Astrocyte of the cerebellum (primary cell): ENCODE measurements around the gene ZNF429.
"Not testable (repeated sequence)": the region's sequence is repeated elsewhere in the genome, so short reads cannot be mapped to it uniquely, and the experiment has no call there.

Experiments
- DNase-seq: peaks from one replicate; pipeline ENCODE4 v3.0.0-alpha.2; 2011; ENCODE audit warnings: low read depth
- H3K4me3 ChIP-seq: 2 replicates; pipeline ENCODE4 v1.5.1; 2011; ENCODE audit warnings: mild to moderate bottlenecking, low read depth, low read length, moderate library complexity
- CTCF ChIP-seq: IDR thresholded peaks from 2 replicates; pipeline ENCODE4 v1.5.1; 2012; ENCODE audit warnings: low read length, low read depth, moderate library complexity, mild to moderate bottlenecking; ENCODE audit errors: missing control alignments
- in situ Hi-C: cut with HindIII; loops from 2 replicates; pipeline ENCODE4 v1.10.0; 2017; ENCODE audit warnings: low sequenced_read_pairs

ZNF429 gene

DNA sequence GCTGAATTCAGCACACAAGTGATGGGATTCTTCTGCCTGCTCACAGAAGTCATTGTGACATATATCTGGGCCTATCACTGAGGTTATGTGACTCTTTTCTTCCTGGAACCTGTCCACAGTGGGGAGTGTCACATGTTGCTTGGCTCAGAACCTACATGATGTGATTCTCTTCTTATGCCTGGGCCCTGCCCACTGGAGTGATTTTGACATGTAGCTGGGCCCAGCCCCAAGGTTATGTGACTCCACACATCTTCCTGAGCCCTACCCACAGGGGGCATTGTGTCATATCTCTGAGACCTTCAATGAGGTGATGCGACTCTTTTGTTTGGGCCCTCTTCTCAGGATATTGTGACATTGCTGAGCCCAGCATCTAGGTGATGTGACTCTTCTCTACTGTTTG is 17.4 kb upstream of the ZNF429 start:
- no peak for TF ChIP-seq CTCF
- H3K4me3 ChIP-seq, result no peak overlapping the region
- in situ Hi-C loops, result no loop called here
- DNase-seq, result no peak

GRCh38 chr19:21491146-21491545 is 14.3 kb upstream of the ZNF429 start:
- H3K4me3 ChIP-seq, result no peak overlapping the region
- no peak for DNase-seq
- TF ChIP-seq CTCF, result no peak
- in situ Hi-C loops, result no loop called here

DNA sequence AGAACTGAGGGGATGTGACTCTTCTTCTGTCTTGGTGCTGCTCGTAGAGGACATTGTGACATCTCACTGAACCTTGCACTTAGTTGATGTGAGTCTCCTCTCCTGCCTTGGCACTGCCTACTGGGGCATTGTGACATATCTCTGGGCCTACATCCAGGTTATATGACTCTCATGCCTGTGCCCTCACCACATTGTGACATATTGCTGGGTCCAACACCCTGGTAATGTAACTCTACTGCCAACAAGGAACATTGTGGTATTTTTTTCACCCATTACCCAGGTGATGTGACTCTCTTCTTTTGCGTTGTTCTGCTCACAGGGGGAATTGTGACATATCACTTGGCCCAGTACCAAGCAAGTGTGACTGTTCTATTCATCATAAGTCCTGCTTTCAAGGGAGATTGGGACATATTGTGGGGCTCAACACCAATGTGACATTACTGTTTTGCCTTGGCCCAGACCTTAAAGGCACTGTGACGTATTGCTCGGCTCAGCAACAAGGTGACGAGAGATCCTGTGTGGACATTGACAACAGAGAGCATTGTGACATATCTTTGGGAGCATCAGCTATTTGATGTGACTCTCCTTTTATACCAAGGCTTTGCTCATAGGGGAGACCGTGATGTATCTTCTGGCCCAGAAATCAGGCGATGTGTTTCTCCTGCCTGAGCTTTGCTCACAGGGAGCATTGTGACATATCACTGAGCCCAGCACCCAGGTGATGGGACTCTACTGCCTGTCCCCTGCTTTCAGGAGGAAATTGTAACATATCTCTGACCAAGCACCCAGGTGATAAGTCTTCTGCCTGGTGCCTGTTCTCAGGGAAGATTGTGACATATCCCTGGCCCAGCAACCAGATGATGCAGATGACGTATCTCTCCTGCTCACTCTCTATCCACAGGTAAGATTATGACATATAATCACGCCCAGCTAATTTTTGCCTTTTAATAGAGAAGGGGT is 12.2 kb upstream of the ZNF429 start:
- in situ Hi-C loops, result no loop called here
- TF ChIP-seq CTCF, result no peak
- H3K4me3 ChIP-seq, result no peak overlapping the region
- no peak for DNase-seq

- in situ Hi-C loops, result no loop called here
- H3K4me3 ChIP-seq, result no peak overlapping the region
- no peak for TF ChIP-seq CTCF
- no peak for DNase-seq
Observed at GRCh38 chr19:21496876-21497275, 8.5 kb upstream of the ZNF429 start.

- DNase-seq, result no peak
- H3K4me3 ChIP-seq, result no peak overlapping the region
- in situ Hi-C loops, result no loop called here
- no peak for TF ChIP-seq CTCF
Observed at GRCh38 chr19:21498651-21499050, 6.8 kb upstream of the ZNF429 start.

- no peak overlapping the region for H3K4me3 ChIP-seq
Observed at GRCh38 chr19:21508198-21508597, 2.8 kb downstream of the ZNF429 start.

DNA sequence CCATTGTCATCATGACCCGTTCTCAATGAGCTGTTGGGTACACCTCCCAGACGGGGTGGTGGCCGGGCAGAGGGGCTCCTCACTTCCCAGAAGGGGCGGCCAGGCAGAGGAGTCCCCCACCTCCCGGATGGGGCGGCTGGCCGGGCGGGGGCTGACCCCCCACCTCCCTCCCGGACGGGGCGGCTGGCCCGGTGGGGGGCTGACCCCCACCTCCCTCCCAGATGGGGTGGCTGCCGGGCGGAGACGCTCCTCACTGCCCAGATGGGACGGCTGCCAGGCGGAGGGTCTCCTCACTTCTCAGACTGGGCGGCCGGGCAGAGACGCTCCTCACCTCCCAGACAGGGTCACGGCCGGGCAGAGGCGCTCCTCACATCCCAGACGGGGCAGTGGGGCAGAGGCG is 5.7 kb downstream of the ZNF429 start:
- DNase-seq, in situ Hi-C loops: not testable (repeated sequence)

More at GRCh38 chr19:21508198-21508597, 2.8 kb downstream of the ZNF429 start:
- TF ChIP-seq CTCF, result no peak
- in situ Hi-C loops, result no loop called here
- DNase-seq, result no peak

GRCh38 chr19:21512609-21513008 is 7.2 kb downstream of the ZNF429 start:
- DNase-seq, in situ Hi-C loops: not testable (repeated sequence)

More for the DNA sequence above, 5.7 kb downstream of the ZNF429 start:
- not testable (repeated sequence) for H3K4me3 ChIP-seq

More at GRCh38 chr19:21512609-21513008, 7.2 kb downstream of the ZNF429 start:
- H3K4me3 ChIP-seq, result not testable (repeated sequence)
